Measurements from ENCODE around the gene CAPG. TPM values are rescaled to one million over a fixed set of nuclear protein-coding genes. Genes with fewer than 3 reads are reported as not detected.
"Not testable (repeated sequence)": the region's sequence is repeated elsewhere in the genome, so short reads cannot be mapped to it uniquely, and the experiment has no call there.

Gene CAPG
- total RNA-seq, 1 experiment from 2014 or later, result 202 TPM

DNA sequence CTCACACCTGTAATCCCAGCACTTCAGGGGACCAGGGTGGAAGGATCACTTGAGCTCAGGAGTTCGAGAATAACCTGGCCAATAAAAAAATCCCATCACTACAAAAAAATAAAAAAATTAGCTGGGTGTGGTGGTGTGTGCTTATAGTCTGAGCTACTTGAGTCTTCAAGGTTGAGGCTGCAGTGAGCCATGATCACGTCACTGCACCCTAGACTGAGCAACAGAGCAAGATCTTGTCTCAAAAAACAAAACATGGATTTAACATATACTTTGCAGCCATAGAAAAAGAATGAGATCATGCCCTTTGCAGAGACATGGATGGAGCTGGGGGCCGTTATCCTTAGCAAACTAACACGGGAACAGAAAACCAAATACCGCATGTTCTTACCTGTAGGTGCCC is 30.6 kb upstream of the CAPG start:
- TF ChIP-seq POLR2AphosphoS5 (IDR thresholded peaks at IDR 0.05; ENCODE audit: low read depth, low read length) (no peak), TCF7L2 (IDR thresholded peaks at IDR 0.05; ENCODE audit: low read depth, low read length) (no peak)
- Histone ChIP-seq H3K36me3 (ENCODE audit: control insufficient read depth, insufficient read depth, low read length) (no peaks in the 10 kb centered on the region), H3K27me3 (ENCODE audit: control insufficient read depth, insufficient read depth, low read length) (no peaks in the 10 kb centered on the region), H3K4me1 (ENCODE audit: control insufficient read depth, insufficient read depth, low read length) (peaks cover 48% of the 10 kb centered on the region), H3K4me3 (ENCODE audit: low read depth in 2 of 2, low read length in 2 of 2) (no peak overlapping the region), H3K9me3 (ENCODE audit: control insufficient read depth, insufficient read depth, low read depth, low read length) (no peaks in the 10 kb centered on the region), H3K27ac (ENCODE audit: low read length) (0 out of 2 replicates have a peak overlapping the region, but pooled peaks have one; percentile 5)
- intact Hi-C loops (cut with micrococcal nuclease; ENCODE audit: unreplicated experiment), result no loop called here
- ATAC-seq (no peak), DNase-seq (ENCODE audit: low read depth, low spot score) (no peak)
- in situ Hi-C loops (cut with HindIII; ENCODE audit: low pct_unique_long_range_greater_than_20kb, low sequenced_read_pairs), result no loop called here
- CTCF ChIA-PET, result no interaction called here
- no TSS peak for BruUV-seq (replicated peaks)
- POLR2A ChIA-PET, result no interaction called here

DNA sequence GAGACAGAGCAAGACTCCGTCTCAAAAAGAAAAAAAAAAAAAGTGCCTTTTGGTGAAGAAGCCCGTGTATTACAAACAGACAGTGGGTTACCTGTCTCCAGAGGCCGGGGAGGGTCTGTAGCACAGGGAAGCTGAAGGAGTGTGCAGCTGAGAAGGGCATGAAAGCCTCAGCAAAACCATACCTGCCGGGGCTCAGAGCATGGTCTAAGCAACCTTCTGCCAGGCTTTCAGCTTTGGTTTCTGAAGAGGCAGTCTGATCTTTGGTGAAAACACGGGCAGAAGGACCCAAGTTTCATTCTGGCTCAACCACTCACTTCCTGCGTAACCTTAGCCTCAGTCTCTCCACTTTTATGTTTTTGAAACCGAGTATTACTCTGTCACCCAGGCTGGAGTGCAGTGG is 29.8 kb upstream of the CAPG start:
- Histone ChIP-seq H3K36me3 (ENCODE audit: control insufficient read depth, insufficient read depth, low read length) (no peaks in the 10 kb centered on the region), H3K9me3 (ENCODE audit: control insufficient read depth, insufficient read depth, low read depth, low read length) (no peaks in the 10 kb centered on the region), H3K4me1 (ENCODE audit: control insufficient read depth, insufficient read depth, low read length) (peaks cover 49% of the 10 kb centered on the region), H3K27ac (ENCODE audit: low read length) (peak overlapping the region; percentile 95; the same call in 1 of the 2 replicates), H3K27me3 (ENCODE audit: control insufficient read depth, insufficient read depth, low read length) (no peaks in the 10 kb centered on the region), H3K4me3 (ENCODE audit: low read depth in 2 of 2, low read length in 2 of 2) (no peak overlapping the region)
- TF ChIP-seq SIN3A (IDR thresholded peaks at IDR 0.05; ENCODE audit: borderline replicate concordance, insufficient read depth, low read depth, low read length), result no peak
- no peak for TF ChIP-seq POLR2AphosphoS5 (IDR thresholded peaks at IDR 0.05; ENCODE audit: low read depth, low read length)
- no peak for TF ChIP-seq TCF7L2 (IDR thresholded peaks at IDR 0.05; ENCODE audit: low read depth, low read length)
- TF ChIP-seq, protein P1, sequence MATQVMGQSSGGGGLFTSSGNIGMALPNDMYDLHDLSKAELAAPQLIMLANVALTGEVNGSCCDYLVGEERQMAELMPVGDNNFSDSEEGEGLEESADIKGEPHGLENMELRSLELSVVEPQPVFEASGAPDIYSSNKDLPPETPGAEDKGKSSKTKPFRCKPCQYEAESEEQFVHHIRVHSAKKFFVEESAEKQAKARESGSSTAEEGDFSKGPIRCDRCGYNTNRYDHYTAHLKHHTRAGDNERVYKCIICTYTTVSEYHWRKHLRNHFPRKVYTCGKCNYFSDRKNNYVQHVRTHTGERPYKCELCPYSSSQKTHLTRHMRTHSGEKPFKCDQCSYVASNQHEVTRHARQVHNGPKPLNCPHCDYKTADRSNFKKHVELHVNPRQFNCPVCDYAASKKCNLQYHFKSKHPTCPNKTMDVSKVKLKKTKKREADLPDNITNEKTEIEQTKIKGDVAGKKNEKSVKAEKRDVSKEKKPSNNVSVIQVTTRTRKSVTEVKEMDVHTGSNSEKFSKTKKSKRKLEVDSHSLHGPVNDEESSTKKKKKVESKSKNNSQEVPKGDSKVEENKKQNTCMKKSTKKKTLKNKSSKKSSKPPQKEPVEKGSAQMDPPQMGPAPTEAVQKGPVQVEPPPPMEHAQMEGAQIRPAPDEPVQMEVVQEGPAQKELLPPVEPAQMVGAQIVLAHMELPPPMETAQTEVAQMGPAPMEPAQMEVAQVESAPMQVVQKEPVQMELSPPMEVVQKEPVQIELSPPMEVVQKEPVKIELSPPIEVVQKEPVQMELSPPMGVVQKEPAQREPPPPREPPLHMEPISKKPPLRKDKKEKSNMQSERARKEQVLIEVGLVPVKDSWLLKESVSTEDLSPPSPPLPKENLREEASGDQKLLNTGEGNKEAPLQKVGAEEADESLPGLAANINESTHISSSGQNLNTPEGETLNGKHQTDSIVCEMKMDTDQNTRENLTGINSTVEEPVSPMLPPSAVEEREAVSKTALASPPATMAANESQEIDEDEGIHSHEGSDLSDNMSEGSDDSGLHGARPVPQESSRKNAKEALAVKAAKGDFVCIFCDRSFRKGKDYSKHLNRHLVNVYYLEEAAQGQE (IDR thresholded peaks at IDR 0.05; ENCODE audit: insufficient read depth in 1 of 2, low read depth in 2 of 2, low read length in 1 of 2), result no peak
- TF ChIP-seq, protein P2, sequence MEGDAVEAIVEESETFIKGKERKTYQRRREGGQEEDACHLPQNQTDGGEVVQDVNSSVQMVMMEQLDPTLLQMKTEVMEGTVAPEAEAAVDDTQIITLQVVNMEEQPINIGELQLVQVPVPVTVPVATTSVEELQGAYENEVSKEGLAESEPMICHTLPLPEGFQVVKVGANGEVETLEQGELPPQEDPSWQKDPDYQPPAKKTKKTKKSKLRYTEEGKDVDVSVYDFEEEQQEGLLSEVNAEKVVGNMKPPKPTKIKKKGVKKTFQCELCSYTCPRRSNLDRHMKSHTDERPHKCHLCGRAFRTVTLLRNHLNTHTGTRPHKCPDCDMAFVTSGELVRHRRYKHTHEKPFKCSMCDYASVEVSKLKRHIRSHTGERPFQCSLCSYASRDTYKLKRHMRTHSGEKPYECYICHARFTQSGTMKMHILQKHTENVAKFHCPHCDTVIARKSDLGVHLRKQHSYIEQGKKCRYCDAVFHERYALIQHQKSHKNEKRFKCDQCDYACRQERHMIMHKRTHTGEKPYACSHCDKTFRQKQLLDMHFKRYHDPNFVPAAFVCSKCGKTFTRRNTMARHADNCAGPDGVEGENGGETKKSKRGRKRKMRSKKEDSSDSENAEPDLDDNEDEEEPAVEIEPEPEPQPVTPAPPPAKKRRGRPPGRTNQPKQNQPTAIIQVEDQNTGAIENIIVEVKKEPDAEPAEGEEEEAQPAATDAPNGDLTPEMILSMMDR (IDR thresholded peaks at IDR 0.05), result no peak
- in situ Hi-C loops (cut with HindIII; ENCODE audit: low pct_unique_long_range_greater_than_20kb, low sequenced_read_pairs) (no loop called here), intact Hi-C loops (cut with micrococcal nuclease; ENCODE audit: unreplicated experiment) (no loop called here)
- CTCF ChIA-PET, result interaction anchor here (0.6 kb wide), 1 partner anchor 8 kb away, joined by 3 read pairs; no protein-coding TSS in a partner anchor
- no TSS peak for BruUV-seq (replicated peaks)
- DNase-seq (ENCODE audit: low read depth, low spot score) (no peak), ATAC-seq (no peak)
- POLR2A ChIA-PET, result no interaction called here

DNA sequence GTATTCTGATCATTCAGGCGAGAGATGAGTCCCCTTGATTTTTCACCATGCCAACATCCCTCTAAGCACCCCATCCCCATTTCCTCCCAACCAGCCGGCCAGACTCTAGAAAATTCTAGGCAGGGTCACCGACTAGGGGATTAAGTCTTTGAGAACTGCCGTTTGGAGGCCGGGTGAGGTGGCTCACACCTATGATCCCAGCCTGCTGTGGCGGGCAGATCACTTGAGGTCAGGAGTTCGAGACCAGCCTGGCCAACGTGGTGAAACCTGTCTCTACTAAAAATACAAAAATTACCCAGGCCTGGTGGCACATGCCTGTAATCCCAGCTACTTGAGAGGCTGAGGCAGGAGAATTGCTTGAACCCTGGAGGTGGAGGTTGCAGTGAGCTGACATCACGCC is 29.4 kb upstream of the CAPG start:
- H3K4me3 ChIP-seq (ENCODE audit: low read depth in 2 of 2, low read length in 2 of 2); BruUV-seq (replicated peaks); intact Hi-C loops (cut with micrococcal nuclease; ENCODE audit: unreplicated experiment); POLR2A ChIA-PET; H3K9me3 ChIP-seq (ENCODE audit: control insufficient read depth, insufficient read depth, low read depth, low read length); H3K36me3 ChIP-seq (ENCODE audit: control insufficient read depth, insufficient read depth, low read length); ATAC-seq; H3K27me3 ChIP-seq (ENCODE audit: control insufficient read depth, insufficient read depth, low read length); in situ Hi-C loops (cut with HindIII; ENCODE audit: low pct_unique_long_range_greater_than_20kb, low sequenced_read_pairs); DNase-seq (ENCODE audit: low read depth, low spot score): not testable (repeated sequence)
- Histone ChIP-seq H3K27ac (ENCODE audit: low read length) (peak overlapping the region; percentile 95), H3K4me1 (ENCODE audit: control insufficient read depth, insufficient read depth, low read length) (peaks cover 46% of the 10 kb centered on the region)
- CTCF ChIA-PET, result interaction anchor here (0.6 kb wide), 1 partner anchor 8 kb away, joined by 3 read pairs; no protein-coding TSS in a partner anchor

Measured in Panc1 (cell line).